Measurements from ENCODE around the gene ARHGEF3. TPM values are rescaled to one million over a fixed set of nuclear protein-coding genes. Genes with fewer than 3 reads are reported as not detected.

The ARHGEF3 gene
- total and polyA plus RNA-seq, 4 donors, result 10.4 to 40.9 (median 21.0) TPM

DNA sequence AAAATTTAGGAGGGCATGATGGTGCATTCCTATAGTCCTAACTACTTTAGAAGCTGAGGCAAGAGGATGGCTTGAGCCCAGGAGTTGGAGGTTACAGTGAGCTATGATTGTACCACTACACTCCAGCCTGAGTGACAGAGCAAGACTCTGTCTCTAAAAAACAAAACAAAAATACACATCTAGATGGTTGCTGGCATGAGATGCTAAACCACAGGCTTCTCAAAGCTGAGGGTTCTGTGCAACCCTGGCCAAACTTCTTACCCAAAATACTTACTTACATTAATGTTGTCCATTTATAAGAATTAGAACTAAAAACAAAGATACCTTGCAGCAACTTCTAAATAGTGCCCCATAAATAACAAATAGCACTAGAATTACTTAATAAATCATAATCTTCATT, 14.3 kb upstream of the ARHGEF3 start:
- Histone ChIP-seq H3K27ac (ENCODE audit: low read depth in 1 of 2, low read length in 1 of 2) (no peak overlapping the region), H3K4me1 (ENCODE audit: control insufficient read depth in 5 of 5, insufficient read depth in 5 of 5, low read length in 5 of 5) (peaks cover 3 to 17% (median 8%) of the 10 kb centered on the region in 5 donors), H3K36me3 (ENCODE audit: control insufficient read depth in 4 of 4, insufficient read depth in 4 of 4, low read length in 4 of 4) (no peaks in the 10 kb centered on the region), H3K9ac (ENCODE audit: insufficient read depth in 1 of 2, low read length in 2 of 2) (no peak overlapping the region), H3K9me3 (ENCODE audit: control insufficient read depth in 4 of 4, insufficient read depth in 3 of 4, low read length in 3 of 4) (no peaks in the 10 kb centered on the region), H3K27me3 (ENCODE audit: control insufficient read depth in 3 of 3, insufficient read depth in 3 of 3, low read length in 2 of 3) (no peaks in the 10 kb centered on the region), H3K4me3 (no peak overlapping the region)
- ATAC-seq (ENCODE audit: insufficient read depth, low FRiP score) (no peak), DNase-seq (no peak)
- no peak for TF ChIP-seq CTCF (IDR thresholded peaks at IDR 0.05; ENCODE audit: control extremely low read depth, extremely low read depth)

DNA sequence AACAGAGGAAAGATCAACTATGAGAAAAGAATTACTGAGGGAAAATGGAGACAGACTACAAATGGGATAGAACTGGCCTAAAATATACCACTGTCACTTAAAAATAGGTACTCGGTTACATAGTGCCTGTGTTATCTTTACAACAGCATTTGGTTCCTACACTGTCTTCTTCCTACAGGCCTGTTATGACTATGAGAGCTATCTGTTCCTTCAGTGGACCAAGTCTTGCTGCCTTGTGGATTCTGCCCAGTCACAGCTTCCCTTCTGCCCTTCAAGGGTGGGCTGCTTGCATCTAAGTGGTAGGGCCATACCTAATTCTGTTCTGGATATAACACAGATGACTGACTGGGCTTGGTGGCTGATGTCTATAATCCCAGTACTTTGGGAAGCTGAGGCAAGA, 13.8 kb upstream of the ARHGEF3 start:
- Histone ChIP-seq H3K4me3 (no peak overlapping the region), H3K4me1 (ENCODE audit: control insufficient read depth in 5 of 5, insufficient read depth in 5 of 5, low read length in 5 of 5) (peaks cover 3 to 17% (median 8%) of the 10 kb centered on the region in 5 donors), H3K27me3 (ENCODE audit: control insufficient read depth in 3 of 3, insufficient read depth in 3 of 3, low read length in 2 of 3) (no peaks in the 10 kb centered on the region), H3K27ac (ENCODE audit: low read depth in 1 of 2, low read length in 1 of 2) (no peak overlapping the region), H3K9ac (ENCODE audit: insufficient read depth in 1 of 2, low read length in 2 of 2) (no peak overlapping the region), H3K36me3 (ENCODE audit: control insufficient read depth in 4 of 4, insufficient read depth in 4 of 4, low read length in 4 of 4) (no peaks in the 10 kb centered on the region), H3K9me3 (ENCODE audit: control insufficient read depth in 4 of 4, insufficient read depth in 3 of 4, low read length in 3 of 4) (no peaks in the 10 kb centered on the region)
- no peak for DNase-seq
- ATAC-seq (ENCODE audit: insufficient read depth, low FRiP score), result no peak
- 89 to 94% methylated on average over 1 of the region's 1 CpG for WGBS, 2 donors
- TF ChIP-seq CTCF (IDR thresholded peaks at IDR 0.05; ENCODE audit: control extremely low read depth, extremely low read depth), result no peak

DNA sequence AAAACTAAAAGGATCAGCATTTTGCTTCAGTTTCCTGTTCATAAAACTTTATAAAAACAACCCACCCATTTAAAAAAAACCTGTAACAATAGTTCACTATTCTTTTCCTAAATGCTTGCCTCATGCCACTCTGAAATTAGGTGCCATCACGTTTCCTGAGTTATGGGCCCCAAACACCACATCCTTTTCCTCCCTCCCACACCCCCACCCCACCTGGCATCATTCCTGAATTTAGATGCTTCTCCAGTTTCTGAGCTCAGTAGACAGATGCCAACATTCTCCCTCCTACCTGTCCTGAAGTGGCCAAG, 11.9 kb upstream of the ARHGEF3 start:
- no peak for TF ChIP-seq CTCF (IDR thresholded peaks at IDR 0.05; ENCODE audit: control extremely low read depth, extremely low read depth)
- Histone ChIP-seq H3K36me3 (ENCODE audit: control insufficient read depth in 4 of 4, insufficient read depth in 4 of 4, low read length in 4 of 4) (no peaks in the 10 kb centered on the region), H3K27me3 (ENCODE audit: control insufficient read depth in 3 of 3, insufficient read depth in 3 of 3, low read length in 2 of 3) (no peaks in the 10 kb centered on the region), H3K9ac (ENCODE audit: insufficient read depth in 1 of 2, low read length in 2 of 2) (no peak overlapping the region), H3K4me1 (ENCODE audit: control insufficient read depth in 5 of 5, insufficient read depth in 5 of 5, low read length in 5 of 5) (peaks cover 3 to 17% (median 8%) of the 10 kb centered on the region in 5 donors), H3K9me3 (ENCODE audit: control insufficient read depth in 4 of 4, insufficient read depth in 3 of 4, low read length in 3 of 4) (no peaks in the 10 kb centered on the region), H3K27ac (ENCODE audit: low read depth in 1 of 2, low read length in 1 of 2) (peak overlapping the region in 1 of 2 donors; percentile 20), H3K4me3 (no peak overlapping the region)
- DNase-seq (no peak), ATAC-seq (ENCODE audit: insufficient read depth, low FRiP score) (no peak)
- 7 to 14% methylated on average over 1 of the region's 1 CpG for WGBS, 2 donors

Data from lung (tissue), 12 donors.